GM12875 (cell line): Measurements from ENCODE around the gene PTPRG.

Experiments
- H3K4me3 ChIP-seq: one replicate; pipeline ENCODE4 v1.5.1; 2011; ENCODE audit warnings: low read depth, low read length, control low read depth
- CTCF ChIP-seq: IDR thresholded peaks from 2 replicates; pipeline ENCODE4 v1.5.1; 2011; ENCODE audit warnings: low read depth, mild to moderate bottlenecking, control low read depth, inconsistent platforms, low read length, moderate library complexity, borderline replicate concordance; ENCODE audit not compliant: insufficient read depth

Gene PTPRG

GRCh38 chr3:61866153-61866542, 304.8 kb downstream of the PTPRG start:
- no peak for TF ChIP-seq CTCF
- H3K4me3 ChIP-seq: no peak overlapping the region

- TF ChIP-seq CTCF: no peak
- H3K4me3 ChIP-seq: no peak overlapping the region
These were observed 305.6 kb downstream of the PTPRG start for GRCh38 chr3:61866961-61867461.

GRCh38 chr3:61868499-61868898, 307.1 kb downstream of the PTPRG start:
- no peak for TF ChIP-seq CTCF
- H3K4me3 ChIP-seq: no peak overlapping the region

- no peak for TF ChIP-seq CTCF
- no peak overlapping the region for H3K4me3 ChIP-seq
These were observed 308.0 kb downstream of the PTPRG start for GRCh38 chr3:61869371-61869770.

GRCh38 chr3:61871644-61872043, 310.3 kb downstream of the PTPRG start:
- no peak overlapping the region for H3K4me3 ChIP-seq
- no peak for TF ChIP-seq CTCF

GRCh38 chr3:61872077-61872706, 310.8 kb downstream of the PTPRG start:
- no peak for TF ChIP-seq CTCF
- H3K4me3 ChIP-seq: no peak overlapping the region

GRCh38 chr3:61875046-61875844, 313.9 kb downstream of the PTPRG start:
- no peak overlapping the region for H3K4me3 ChIP-seq
- TF ChIP-seq CTCF: no peak
